WTC11 (cell line): ENCODE measurements around the gene SLX4.

Experiments used
- ATF1 ChIP-seq: sonication (generic); formaldehyde crosslinking; IDR thresholded peaks from 2 replicates; pipeline ENCODE4 v1.8.1; 2023; ENCODE audit warnings: mild to moderate bottlenecking, moderate library complexity, missing genetic modification reagents
- GABPB1 ChIP-seq: sonication (generic); formaldehyde crosslinking; IDR thresholded peaks from 2 replicates; pipeline ENCODE4 v1.8.1; 2023; ENCODE audit warnings: mild to moderate bottlenecking, missing genetic modification reagents
- JUN ChIP-seq: sonication (generic); formaldehyde crosslinking; IDR thresholded peaks from 2 replicates; pipeline ENCODE4 v1.8.0; 2023; ENCODE audit warnings: mild to moderate bottlenecking, missing genetic modification reagents
- SOX15 ChIP-seq: fragments of 250-450 bp; sonication (Bioruptor Pico); IDR thresholded peaks from 2 replicates; pipeline ENCODE4 v1.9.0; 2021; ENCODE audit warnings: mild to moderate bottlenecking
- TF ChIP-seq, protein P1 (sequence below): fragments of 200-600 bp; IDR thresholded peaks from 2 replicates; pipeline ENCODE4 v1.8.0; 2022; ENCODE audit warnings: antibody characterized with exemption
- TF ChIP-seq, protein P2 (sequence below): sonication (generic); formaldehyde crosslinking; IDR thresholded peaks from 2 replicates; pipeline ENCODE4 v1.8.1; 2022; ENCODE audit warnings: low read depth, missing genetic modification reagents, borderline replicate concordance
- TF ChIP-seq, protein P3 (sequence below): sonication (generic); formaldehyde crosslinking; IDR thresholded peaks from 2 replicates; pipeline ENCODE4 v1.8.1; 2022; ENCODE audit warnings: mild to moderate bottlenecking, moderate library complexity, missing genetic modification reagents
- TF ChIP-seq, protein P4 (sequence below): sonication (generic); formaldehyde crosslinking; conservative IDR thresholded peaks from 2 replicates; pipeline ENCODE4 v1.8.1; 2022; ENCODE audit warnings: mild to moderate bottlenecking, missing genetic modification reagents

DNA sequence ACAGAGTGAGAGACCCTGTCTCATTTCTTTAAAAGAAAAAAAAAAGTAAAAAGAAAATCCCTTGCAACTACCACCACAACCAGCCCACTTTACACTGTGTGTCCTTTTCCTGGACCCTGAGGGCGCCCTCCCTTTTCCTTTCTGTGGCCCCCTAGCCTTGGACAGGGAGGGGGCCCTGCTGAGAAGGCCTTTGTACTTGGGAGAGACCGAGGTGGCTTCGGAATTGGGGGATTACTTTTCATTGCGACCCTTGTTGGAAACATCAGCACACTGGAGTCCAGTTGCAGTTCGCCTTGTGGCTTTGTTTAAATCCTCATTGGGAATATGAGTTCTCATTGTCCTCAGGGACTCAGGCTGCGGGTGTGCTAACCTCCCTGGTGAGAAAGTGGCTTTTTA is 33.7 kb upstream of the SLX4 start:
- TF ChIP-seq JUN (CRISPR knock-in tag): no peak
- TF ChIP-seq, protein P1, sequence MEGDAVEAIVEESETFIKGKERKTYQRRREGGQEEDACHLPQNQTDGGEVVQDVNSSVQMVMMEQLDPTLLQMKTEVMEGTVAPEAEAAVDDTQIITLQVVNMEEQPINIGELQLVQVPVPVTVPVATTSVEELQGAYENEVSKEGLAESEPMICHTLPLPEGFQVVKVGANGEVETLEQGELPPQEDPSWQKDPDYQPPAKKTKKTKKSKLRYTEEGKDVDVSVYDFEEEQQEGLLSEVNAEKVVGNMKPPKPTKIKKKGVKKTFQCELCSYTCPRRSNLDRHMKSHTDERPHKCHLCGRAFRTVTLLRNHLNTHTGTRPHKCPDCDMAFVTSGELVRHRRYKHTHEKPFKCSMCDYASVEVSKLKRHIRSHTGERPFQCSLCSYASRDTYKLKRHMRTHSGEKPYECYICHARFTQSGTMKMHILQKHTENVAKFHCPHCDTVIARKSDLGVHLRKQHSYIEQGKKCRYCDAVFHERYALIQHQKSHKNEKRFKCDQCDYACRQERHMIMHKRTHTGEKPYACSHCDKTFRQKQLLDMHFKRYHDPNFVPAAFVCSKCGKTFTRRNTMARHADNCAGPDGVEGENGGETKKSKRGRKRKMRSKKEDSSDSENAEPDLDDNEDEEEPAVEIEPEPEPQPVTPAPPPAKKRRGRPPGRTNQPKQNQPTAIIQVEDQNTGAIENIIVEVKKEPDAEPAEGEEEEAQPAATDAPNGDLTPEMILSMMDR: no peak
- TF ChIP-seq, protein P2, sequence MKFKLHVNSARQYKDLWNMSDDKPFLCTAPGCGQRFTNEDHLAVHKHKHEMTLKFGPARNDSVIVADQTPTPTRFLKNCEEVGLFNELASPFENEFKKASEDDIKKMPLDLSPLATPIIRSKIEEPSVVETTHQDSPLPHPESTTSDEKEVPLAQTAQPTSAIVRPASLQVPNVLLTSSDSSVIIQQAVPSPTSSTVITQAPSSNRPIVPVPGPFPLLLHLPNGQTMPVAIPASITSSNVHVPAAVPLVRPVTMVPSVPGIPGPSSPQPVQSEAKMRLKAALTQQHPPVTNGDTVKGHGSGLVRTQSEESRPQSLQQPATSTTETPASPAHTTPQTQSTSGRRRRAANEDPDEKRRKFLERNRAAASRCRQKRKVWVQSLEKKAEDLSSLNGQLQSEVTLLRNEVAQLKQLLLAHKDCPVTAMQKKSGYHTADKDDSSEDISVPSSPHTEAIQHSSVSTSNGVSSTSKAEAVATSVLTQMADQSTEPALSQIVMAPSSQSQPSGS (CRISPR knock-in tag): no peak
- TF ChIP-seq GABPB1 (CRISPR knock-in tag): no peak
- TF ChIP-seq, protein P3, sequence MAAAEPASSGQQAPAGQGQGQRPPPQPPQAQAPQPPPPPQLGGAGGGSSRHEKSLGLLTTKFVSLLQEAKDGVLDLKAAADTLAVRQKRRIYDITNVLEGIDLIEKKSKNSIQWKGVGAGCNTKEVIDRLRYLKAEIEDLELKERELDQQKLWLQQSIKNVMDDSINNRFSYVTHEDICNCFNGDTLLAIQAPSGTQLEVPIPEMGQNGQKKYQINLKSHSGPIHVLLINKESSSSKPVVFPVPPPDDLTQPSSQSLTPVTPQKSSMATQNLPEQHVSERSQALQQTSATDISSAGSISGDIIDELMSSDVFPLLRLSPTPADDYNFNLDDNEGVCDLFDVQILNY: no peak
- TF ChIP-seq ATF1 (CRISPR knock-in tag): no peak
- TF ChIP-seq SOX15 (CRISPR knock-in tag): no peak
- TF ChIP-seq, protein P4, sequence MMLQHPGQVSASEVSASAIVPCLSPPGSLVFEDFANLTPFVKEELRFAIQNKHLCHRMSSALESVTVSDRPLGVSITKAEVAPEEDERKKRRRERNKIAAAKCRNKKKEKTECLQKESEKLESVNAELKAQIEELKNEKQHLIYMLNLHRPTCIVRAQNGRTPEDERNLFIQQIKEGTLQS (CRISPR knock-in tag): no peak
